DOHH2 (cell line): ENCODE measurements around the gene CST2.
"Not testable (repeated sequence)": the region's sequence is repeated elsewhere in the genome, so short reads cannot be mapped to it uniquely, and the experiment has no call there.

Experiments used
- CTCF ChIP-seq: fragments of 200-600 bp; sonication (generic); IDR thresholded peaks from one replicate; pipeline ENCODE4 v1.5.1; 2014; ENCODE audit warnings: antibody characterized with exemption, mild to moderate bottlenecking, low read depth, low read length; ENCODE audit not compliant: poor library complexity, severe bottlenecking
- EZH2phosphoT487 ChIP-seq: fragments of 200-600 bp; sonication (generic); IDR thresholded peaks from 2 replicates; pipeline ENCODE4 v1.6.1; 2017; ENCODE audit warnings: borderline replicate concordance, mild to moderate bottlenecking, antibody characterized with exemption, low read length, moderate library complexity, mixed read lengths

- TF ChIP-seq CTCF, EZH2phosphoT487: not testable (repeated sequence)
These were observed 34.2 kb upstream of the CST2 start for GRCh38 chr20:23860771-23861170.
